Ammon's horn (tissue), 1 donor: ENCODE measurements around the gene NMNAT3.

Experiments used
- DNase-seq: peaks from one replicate; pipeline ENCODE4 v3.0.0-alpha.2; 2016; ENCODE audit warnings: low spot score

The NMNAT3 gene

DNA sequence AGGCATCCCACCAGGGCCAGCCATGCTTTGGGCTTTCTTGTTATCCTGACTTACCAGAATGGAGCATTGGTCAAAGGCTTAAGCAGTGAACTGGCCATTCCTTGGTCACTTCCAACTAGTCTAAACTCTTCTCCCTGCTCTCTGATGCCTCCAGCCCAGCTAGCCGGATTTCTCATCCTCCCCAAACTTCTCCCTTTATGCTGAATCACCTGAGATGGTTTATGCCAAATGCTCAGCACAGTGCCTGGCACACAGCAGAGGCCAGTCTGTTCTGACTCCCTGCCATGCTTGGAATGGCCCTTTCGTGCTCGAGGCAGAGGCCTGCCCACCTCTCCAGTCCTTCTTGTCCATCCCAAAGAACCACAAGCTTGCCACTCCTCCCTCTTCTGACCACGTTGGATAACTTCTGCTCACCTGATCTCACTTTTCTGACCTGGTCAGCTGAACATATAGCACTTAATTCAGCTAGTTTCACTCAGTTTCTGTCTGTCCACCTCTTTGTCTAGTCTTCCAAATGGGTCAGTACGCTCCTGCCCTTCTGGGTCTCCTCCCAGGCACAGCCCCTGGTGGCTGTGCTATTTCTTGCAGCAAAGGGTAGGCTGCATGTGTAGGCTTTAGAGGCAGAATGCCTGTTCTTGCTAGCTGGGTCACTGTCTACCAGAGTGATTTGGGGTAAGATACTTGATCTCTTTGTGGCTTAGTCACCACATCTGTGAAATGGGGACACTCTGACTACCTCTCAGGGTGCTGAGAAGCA is 136.1 kb downstream of the NMNAT3 start:
- DNase-seq = no peak

DNA sequence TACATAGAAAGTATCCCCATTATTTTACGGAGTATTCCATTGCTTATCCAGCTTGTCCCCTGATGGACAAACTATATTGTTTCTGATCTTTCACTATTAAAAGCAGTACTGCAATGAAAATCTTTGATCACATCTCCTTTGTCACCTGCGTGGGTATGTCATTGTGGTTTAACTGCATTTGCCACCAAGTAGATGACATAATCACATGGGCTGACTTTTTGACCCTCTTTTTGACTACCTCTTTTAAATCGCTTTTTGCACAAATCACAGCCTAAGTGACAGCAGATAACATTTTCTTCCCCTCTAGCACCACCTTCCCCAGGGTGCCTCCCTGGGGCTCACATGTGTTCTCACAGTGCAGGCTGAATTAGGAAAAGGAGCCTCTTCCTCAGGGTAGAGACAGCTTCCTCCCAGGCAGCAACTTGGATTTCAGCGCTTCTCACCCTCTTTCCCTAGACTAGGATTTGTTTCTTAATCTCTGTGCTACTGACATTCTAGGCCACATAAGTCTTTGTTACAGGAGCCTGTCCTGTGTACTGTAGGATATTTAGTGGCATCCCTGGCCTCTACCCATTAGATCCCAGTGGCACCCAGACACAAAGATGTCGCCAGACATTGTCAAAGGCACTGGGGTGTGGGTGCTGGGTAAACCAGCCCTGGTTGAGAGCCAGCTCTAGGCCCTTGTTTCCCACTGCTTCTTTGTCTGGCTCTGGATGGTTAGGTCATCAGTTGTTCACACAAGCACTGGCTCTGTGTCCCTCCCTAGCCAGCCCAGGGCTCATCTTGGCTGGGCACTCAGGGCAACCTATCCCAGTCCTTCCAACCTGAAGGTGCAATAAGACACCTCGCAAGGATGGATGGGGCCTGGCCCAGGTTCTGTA is 136.9 kb downstream of the NMNAT3 start:
- peak; percentile 85 for DNase-seq

DNA sequence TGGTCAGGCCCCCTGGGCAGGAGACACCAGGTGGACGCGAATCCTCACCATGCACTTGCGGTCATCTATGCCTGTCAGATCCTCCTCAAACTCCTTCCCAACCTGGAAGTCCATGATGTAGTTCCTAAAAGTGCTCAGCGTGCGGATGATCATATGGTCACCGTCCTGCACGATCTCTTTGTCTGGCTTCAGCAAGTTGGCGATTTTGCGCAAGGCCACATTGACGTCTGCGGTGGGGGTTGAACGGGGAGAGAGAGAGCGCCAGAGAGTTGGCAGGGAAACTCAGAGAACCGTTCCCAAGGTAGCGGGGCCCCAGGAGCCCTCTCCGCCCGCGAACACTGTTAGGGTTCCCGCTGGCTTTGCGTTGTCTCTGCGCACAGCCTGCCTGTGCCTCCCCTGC is 139.0 kb downstream of the NMNAT3 start:
- peak; percentile 51 for DNase-seq

DNA sequence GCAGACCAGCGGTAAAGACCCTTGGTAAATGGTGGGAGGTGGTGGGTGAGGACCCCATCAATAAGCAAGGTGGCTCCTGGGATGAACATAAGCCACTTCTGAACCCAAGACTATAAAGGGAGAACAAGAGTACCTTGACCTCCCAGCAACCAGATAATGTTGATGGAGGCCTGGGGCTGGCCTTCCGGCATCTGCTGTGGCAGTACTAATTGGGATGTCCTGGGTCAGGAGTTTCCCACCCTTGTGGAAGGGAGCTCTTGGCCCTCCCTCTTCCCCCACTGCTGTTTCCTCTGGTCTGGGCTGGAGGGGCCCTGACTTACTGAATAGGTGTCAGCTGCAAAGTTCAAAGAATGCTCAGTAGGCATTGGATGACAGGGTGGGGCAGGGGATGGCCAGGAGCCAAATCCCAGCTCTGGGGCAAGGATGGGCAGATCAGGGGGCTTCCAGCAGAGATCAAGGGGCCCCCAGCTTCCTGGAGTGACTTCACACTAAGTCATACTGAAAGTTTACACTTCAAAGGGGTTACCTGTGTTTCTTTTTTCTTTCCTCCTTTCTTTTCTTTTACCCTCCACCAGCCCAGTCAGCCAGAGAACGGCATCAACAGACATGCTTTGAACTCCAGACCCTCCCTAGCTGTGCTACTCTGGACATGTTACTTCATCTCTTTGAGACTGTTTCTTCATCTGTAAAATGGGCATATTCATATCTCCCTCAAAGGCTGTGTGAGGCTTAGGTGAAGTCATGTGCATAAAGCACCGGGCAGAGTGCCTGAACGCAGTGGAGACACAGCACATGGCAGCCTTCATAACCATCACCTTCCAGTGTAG is 139.8 kb downstream of the NMNAT3 start:
- no peak for DNase-seq

DNA sequence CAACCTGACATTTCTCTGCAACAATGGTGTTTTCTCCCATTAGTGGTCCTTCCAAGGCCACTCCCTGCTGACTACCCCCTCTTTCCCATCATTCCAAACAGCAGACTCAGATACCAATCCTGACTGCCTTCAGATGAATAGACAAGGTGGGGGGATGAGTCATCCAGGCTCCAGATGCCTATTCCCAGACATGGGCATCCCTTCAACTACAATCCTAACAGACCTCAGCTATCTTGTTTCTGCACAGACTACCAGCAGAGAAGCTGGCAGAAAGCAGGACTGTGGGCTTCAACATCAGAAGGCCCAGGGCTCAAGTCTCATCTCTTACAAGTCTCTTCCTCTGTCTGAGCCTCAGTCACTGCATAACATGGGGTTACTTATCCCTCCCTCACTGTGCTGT is 140.4 kb downstream of the NMNAT3 start:
- DNase-seq = no peak

DNA sequence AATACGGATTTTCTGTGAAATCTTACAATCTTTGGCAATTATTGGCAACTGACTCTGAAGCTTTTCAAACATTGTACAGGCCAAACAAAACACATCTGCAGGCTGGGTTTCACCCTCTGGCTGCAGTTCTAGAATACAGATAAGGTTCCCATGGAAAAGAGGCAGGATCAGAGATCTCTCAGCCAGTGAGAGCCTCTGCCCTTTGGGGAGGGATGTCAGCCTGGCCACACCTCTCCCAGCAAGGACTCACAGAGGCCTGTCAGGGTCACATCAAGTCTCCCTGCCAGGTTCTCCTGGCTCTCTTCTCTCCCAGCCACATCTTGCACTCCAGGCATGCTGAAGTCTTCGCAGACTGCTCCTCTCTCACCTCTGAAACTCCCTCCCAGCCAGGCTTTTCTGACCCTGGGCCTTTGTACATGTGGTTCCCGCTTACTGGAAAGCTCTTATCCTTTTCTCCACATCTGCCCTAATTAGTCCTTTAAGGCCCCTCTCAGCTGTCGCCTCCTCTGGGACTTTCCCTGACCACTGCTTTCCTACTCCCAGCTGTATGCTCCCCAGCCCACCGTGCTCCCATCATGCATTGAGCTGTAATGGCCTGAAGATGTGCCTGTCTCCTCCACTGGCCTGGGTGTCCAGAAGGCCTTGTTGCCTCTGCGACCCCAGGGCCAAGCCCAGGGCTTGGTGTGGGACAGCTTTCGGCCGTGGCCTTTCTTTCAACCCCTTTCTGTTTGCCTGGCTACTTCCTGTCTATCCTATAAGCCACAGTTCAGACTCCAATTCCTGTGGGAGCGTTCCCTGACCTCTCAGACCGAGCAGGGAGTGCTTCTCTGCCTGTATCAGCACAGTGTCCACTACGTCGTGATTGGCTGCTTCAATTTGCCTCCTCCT is 142.5 kb downstream of the NMNAT3 start:
- DNase-seq = peak; percentile 76

DNA sequence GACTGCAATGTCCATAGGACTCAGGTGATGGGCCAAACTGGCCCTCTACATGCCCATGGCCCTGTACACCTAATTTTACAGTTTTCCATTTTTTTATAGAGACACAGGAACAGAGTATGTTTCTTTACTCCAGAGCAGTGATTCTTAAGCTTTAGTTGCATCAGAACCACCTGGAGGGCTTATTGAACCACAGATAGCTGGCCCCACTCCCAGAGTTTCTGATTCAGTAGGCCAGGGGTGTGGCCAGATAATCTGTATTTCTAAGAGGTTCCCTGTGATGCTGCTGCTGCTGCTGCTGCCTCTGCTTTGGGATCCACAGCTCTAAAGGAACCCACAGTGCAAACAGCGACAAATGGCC is 143.3 kb downstream of the NMNAT3 start:
- no peak for DNase-seq

DNA sequence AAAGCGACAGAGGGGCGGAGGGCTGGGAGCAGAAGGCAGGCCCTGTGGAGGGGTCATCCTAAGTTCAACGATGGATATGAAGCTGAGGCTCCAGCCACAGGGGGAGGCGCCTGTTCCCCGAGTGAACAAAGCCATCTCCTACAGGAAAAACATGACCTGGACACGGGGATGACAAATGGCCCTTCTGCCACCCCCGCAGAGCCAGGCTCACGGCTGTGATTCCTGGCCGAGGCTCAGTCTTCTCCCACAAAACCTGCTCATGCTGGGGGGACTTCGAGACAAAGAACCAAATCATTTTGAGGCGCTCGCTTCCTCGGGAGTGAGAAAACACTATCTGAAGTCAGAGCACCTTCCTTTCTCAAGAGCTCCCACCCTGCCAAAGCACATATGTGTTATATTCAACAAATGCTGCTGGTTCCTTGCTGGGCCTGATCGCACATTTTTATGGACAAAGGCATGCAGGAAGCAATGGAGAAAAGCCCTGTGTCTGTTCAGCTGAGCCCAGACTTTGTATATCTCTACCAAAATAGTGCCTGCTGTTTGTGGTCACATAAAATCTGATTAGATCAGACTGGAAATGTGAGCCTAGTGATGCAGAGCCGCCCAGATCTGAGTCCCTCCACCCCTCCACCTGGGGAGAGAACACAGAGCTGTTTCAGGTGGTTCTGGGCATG is 143.9 kb downstream of the NMNAT3 start:
- DNase-seq = peak; percentile 27

DNA sequence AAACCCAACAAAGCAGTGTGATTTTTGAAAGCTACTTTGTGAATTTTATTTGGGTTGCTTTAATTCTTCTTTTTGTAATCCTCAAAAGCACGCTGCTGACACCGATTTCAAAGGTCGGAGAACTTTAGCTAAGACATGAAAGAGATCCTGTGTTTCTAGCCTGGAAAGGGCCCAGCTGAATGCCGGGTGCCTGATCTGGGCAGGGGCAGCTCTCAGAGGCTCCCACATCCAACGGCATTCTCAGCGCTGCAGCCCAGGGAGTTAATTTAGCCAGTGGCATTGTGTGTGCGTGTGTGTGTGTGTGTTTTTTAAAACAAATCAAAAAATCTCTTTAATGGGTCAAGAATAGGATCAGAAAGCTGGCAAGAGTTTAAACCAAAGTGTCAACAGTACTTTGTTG is 144.8 kb downstream of the NMNAT3 start:
- peak; percentile 80 for DNase-seq

DNA sequence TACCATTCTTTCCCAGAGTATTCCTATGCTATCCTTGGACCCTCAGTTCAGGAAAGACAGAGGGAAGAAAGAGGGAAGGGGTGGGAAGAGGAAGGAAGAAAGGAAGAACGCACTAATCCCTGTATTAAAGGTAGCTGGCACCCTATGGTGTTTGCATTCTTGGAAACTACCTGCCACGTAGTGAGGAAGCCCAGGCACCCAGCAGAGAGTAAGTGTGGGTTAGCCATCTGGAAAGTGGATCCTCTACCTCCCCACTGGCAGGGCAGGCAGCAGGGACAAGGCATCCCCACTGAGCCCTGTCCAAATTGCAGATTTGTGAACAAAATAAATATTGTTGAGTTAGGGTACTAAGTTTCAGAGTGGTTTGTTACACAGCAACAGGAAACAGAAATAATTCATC is 147.1 kb downstream of the NMNAT3 start:
- no peak for DNase-seq

DNA sequence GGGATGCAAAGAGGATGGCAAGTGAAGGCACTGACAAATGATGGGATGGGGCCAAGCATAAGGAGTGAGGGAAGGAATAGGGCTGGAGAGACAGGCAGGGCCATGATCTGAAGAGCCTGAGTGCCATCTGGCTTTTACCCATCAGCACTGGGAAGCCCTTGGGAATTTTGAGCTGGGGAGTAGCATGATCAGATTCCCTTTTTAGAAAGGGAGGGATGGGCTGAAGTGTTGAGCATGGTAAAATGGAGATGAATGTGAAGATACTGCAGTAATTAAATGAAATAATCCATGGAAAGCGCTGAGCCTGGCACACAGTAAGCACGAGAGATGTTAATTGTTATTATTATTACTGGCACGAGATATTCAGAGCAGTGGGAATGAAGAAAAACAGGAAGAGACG is 148.1 kb downstream of the NMNAT3 start:
- no peak for DNase-seq

DNA sequence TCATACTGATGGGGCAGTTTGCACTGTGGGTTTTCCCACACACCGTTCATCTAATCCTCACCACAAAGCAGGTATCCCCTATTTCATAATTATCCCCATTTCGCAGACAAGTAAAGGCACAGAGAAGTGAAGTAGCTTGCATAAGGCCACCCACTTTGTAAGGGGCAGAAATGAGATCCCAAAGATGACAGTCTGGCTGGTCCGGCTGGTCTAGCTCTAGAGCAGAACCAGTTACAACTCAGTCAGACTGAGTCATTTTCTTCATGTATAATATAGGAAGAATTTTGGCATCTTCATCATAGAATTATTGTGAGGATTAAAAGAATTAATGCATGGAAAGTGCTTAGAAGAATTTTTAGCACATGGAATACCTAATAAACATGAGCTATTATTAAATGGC is 148.8 kb downstream of the NMNAT3 start:
- no peak for DNase-seq

DNA sequence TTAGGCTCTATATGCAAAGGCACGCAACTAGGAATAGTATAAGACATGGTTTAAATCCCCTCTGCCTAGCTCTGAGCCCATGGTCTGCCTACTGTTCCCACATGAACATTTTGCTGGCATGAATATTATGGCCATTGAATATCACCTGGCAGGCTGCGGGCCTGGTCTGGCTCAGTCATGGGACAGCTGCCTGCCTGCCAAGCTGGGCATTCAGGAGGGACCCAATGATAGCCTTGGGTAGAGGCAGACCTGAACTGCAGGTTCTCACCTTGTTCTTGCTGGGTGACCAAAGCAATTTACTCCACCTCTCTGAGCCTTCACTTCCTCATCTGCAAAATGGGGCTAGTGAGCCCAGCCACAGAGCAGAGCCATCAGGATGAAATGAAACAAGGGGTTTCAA is 149.5 kb downstream of the NMNAT3 start:
- DNase-seq = no peak

DNA sequence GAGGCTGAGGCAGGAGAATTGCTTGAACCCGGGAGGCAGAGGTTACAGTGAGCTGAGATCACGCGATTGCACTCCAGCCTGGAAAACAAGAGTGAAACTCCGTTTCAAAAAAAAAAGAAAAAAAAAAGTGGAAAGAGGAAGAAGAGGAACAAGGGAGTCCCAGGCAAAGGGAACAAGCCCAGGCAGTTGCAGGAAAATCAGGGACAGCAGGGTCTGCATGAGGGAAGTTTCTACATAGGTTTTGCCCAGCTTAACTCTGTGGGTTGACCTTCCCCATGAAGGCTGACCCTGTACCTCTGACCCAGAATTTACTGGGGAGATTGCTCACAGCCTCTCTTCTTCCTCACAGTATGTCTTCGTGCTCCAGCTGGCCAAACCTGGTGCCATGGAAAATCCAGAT is 150.5 kb downstream of the NMNAT3 start:
- no peak for DNase-seq

DNA sequence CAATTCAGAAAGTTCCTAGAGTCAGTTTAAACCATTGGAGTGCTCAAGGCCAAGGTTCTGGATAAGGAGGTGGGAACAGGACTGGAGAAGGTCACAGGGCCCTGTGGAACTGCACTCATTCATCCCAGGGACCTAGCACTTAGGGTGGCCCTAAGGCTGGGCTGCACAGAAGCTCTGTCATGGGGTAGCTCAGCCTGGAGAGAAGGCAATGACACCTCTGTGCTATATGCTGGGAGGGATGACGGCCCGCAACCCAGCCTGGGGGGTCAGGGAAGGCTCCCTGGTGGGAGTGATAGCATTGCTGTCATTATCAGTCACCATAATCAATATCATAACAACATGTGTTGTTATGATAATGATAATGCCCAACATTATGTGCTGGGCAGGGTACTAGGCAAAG is 151.6 kb downstream of the NMNAT3 start:
- no peak for DNase-seq

DNA sequence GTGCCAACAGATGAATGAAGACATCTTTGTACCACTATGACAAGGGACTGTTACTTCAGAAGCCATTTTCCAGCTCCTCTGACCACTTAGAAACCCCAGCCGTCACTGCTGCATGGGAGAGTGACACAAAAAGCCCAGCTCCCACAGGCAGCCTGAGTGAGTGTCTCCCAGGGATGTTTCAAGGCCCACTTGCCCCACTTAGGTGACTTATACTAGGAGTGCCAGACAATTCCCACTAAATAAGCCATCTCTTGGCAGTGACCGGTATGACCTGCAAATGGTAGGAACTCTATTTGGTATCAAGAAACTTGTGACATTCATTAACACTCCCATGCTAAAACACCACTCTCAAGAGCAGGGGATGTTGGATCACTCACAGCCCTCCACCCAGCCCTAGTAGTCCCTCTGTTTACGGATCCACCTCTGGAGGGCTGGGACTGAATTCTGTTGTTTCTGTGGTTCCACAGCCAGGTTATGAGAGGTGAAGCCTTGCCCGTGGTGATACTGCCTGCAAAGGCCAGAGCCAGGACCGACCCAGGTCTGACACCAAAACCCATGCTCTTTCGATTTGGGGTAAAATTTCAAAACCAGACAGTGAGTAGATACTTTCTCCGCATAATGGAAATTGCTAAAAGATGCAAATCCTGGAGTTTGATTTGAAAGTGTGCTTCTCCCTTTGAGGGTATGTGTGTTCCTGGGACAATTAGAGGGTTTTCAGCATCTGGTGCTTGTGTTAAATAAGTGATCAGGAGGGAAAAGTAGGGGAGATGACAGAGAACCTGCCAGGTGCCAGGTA is 152.7 kb downstream of the NMNAT3 start:
- DNase-seq = no peak

DNA sequence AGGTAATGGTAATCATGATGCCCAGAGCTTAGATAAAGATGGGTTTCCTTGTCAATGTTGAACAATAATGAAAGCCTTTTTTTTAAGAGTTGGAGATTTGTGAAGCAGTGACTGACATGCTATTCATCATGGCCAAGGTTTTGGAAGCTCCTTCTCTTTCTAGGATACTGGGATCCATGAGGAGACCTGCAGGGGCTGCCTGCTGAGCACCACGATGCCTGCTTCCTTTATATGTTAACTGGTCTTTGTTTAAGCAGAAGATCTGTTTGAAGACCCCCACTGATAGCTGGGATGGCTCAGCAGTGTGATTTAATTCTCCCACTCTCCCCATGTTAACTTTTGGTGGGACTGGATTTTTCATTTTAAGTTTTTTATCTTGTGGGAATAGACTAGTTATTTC is 154.1 kb downstream of the NMNAT3 start:
- DNase-seq = no peak

DNA sequence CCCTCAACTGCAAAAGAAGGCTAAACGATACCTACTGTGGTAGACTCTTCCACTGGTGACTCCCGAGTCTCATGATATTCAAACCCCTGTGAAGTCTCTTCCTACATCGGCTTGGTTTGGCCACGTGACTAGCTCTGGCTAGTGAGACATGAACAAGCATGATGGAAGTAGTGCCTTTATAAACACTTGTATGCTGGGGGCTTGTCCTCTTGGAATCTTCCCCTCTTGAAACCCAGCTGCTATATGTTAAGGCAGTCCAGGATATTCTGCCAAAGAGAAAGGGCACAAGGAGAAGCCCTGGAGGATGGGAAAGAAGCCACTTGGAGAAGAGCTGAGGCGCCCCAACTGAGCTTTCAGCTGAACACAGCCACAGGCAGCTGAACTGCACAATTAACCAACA is 154.6 kb downstream of the NMNAT3 start:
- DNase-seq = no peak

DNA sequence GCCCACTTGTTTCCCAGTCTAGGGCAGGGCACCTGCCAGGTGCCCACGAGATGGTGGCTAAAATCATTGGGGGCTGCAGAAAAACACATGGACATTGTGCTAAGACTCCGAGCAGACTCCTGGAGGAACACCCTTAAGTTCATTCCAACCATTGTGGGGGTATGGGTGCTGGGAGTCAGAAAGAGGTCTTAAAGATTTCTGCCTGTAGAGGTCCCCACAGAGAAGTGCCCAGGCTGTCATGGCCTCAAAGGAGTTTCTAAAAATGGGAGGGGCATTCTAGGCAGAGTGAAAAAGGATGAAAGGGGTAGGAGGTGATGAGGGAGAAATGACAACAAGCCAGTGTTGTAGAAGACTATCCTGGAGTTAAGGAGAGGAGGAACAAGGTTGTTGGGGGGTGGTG is 155.4 kb downstream of the NMNAT3 start:
- DNase-seq = no peak

DNA sequence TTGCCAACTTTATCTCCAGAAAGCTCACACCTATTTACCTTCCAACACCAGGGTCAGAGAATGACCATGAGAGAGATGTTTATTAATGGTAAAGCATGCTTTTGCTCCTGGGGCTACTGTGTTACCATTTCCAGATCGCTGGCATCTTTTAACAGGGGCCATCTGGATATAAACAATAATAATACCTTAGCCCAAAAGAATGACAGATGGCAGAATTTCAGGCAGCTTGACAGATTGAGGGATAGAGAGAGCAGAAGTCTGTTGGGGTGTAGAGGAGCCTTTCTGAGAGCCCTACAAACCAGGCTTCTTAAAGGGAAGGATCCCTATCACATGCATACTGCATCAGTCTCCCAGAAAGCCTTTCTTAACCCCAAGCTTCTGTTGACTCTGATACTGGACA is 156.0 kb downstream of the NMNAT3 start:
- DNase-seq = no peak
